ENCODE data around the gene CTNNA1. TPM values are rescaled to one million over a fixed set of nuclear protein-coding genes. Genes with fewer than 3 reads are reported as not detected.

CTNNA1 gene
- total and polyA plus RNA-seq, 4 donors, result 208 to 295 (median 253) TPM

DNA sequence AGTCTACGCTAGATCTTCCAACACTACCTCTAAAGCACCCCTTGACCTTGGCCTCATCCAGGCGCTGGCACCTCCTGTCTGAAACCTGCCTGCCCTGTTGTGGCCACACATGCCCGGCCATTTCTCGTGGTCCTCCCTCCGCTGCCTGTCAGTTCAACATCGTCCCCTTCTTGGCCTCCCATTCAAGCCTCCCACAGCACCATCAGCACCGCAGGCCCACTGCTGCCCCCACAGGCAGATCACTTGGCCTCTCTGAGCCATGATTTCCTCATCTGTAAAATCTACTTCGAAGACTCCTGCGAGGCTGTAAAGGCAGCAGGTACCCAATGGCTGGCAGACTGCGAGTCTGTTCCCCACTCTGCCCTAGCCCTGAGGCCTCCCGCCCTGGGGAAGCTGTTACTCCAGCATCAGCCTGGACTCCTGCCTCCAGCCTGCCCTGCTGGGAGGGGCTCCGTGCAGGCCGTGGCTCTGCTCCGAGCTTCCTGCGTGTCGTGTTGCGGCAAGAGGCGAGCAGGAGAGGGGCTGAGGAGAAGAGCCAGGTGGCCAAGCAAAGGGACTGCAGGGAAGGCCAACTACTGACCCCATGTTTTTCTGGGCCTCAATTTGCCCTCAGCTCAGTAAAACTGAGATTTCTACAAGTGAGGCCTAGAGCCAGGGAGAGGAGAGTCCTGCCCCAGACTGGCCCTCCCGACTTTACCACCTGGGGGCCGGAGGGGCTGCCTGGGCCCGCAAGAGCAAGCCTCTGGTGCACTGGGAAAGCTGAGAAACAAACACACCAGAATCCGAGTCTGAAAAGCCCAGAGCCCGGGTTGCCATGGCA, 192.4 kb downstream of the CTNNA1 start:
- peaks cover 44% of the 10 kb centered on the region for H3K36me3 ChIP-seq (ENCODE audit: control insufficient read depth, insufficient read depth, low read length)
- no peaks in the 10 kb centered on the region for H3K9me3 ChIP-seq (ENCODE audit: control insufficient read depth, insufficient read depth, low read length)
- no peaks in the 10 kb centered on the region for H3K27me3 ChIP-seq (ENCODE audit: control insufficient read depth, insufficient read depth, low read length)
- H3K4me3 ChIP-seq (ENCODE audit: low read depth, low read length), result no peak overlapping the region
- DNase-seq (ENCODE audit: low read depth in 4 of 6, low spot score in 6 of 6), result peak in 4 of 6 donors; percentile 68 to 94 (median 86)
- H3K4me1 ChIP-seq (ENCODE audit: control insufficient read depth, insufficient read depth, low read length), result peaks cover 81% of the 10 kb centered on the region
- peak overlapping the region; percentile 75 for H3K27ac ChIP-seq (ENCODE audit: low read depth, low read length)
- 41% methylated on average over 23 of the region's 23 CpGs for WGBS (ENCODE audit: insufficient coverage)

DNA sequence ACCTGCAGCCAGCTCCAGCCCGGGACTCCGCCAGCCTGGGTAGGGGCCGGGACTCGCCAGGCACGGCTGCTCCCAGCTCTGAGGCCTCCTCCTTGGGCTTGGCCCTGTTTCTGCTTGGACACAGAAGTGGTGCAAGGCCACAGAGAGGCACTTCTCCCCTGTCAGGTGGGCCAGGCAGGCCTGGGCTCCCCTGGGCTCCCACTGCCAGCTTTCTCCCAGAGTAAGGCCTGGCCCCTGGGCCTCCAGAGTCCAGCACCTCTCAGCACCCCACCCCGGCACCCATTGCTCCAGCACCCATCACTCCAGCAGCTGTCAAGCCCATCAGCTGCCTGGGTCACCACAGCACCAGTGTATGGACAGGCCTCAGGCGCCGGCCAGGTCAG, 193.0 kb downstream of the CTNNA1 start:
- no peaks in the 10 kb centered on the region for H3K27me3 ChIP-seq (ENCODE audit: control insufficient read depth, insufficient read depth, low read length)
- peaks cover 87% of the 10 kb centered on the region for H3K4me1 ChIP-seq (ENCODE audit: control insufficient read depth, insufficient read depth, low read length)
- 35% methylated on average over 8 of the region's 8 CpGs for WGBS (ENCODE audit: insufficient coverage)
- DNase-seq (ENCODE audit: low read depth in 4 of 6, low spot score in 6 of 6), result no peak
- H3K36me3 ChIP-seq (ENCODE audit: control insufficient read depth, insufficient read depth, low read length), result peaks cover 49% of the 10 kb centered on the region
- peak overlapping the region; percentile 75 for H3K27ac ChIP-seq (ENCODE audit: low read depth, low read length)
- no peaks in the 10 kb centered on the region for H3K9me3 ChIP-seq (ENCODE audit: control insufficient read depth, insufficient read depth, low read length)
- no peak overlapping the region for H3K4me3 ChIP-seq (ENCODE audit: low read depth, low read length)

DNA sequence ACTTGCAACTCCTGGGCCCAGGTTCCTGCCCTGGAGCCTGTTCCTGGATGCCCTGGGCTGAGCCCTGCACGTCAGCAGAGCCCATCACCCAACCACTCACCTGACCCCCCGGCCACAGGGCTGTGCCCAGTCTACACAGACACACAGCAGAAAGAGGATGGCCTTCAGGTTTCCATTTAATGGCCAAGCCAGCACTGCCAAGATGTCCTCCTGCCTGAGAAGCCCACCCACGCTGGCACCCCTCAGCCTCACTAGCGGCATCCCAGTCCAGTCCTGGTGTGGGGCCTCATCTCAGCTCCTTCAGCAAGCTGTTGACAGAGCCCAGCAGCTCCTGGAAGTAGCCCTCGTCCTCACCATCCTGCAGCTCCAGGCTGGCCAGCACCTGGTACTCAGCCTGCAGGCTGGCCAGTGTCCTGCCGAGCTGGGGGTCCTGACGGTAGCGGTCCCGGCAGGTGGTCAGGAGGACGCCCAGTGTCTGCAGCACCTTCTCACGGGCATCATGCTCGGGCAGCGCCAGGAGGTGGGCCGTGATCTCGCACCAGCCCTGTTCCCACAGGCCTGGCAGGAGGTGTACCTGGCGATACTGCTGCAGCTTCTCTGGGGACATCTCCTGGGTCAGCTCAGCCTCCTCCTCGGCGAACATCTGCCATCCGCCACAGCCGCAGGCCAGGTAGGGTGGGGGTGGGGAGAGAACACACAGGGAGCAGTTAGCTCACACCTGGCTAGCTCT, 193.8 kb downstream of the CTNNA1 start:
- no peaks in the 10 kb centered on the region for H3K27me3 ChIP-seq (ENCODE audit: control insufficient read depth, insufficient read depth, low read length)
- H3K4me1 ChIP-seq (ENCODE audit: control insufficient read depth, insufficient read depth, low read length), result peaks cover 94% of the 10 kb centered on the region

DNA sequence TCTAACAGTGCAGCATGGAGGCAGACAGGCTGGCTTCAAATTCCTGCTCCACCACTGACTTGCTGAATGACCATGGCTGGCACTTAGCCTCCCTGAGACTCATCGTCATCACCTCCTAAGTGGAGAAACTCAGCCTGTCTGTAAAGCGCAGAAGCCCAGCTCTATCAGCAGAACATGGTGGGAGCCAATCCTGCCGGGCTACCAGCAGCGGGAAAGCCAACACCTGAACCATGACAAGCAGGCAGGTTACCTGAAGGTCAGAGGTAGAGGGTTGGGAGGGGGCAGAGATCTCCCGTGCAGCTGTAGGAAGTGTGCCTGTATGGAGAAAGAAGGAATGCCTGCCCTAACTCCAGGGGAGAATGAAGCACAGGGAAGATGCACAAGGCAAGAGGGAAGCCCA, 194.6 kb downstream of the CTNNA1 start:
- Histone ChIP-seq H3K36me3 (ENCODE audit: control insufficient read depth, insufficient read depth, low read length) (peaks cover 49% of the 10 kb centered on the region), H3K4me1 (ENCODE audit: control insufficient read depth, insufficient read depth, low read length) (peaks cover 100% of the 10 kb centered on the region), H3K4me3 (ENCODE audit: low read depth, low read length) (no peak overlapping the region), H3K27me3 (ENCODE audit: control insufficient read depth, insufficient read depth, low read length) (no peaks in the 10 kb centered on the region), H3K9me3 (ENCODE audit: control insufficient read depth, insufficient read depth, low read length) (no peaks in the 10 kb centered on the region), H3K27ac (ENCODE audit: low read depth, low read length) (no peak overlapping the region)
- no peak for DNase-seq (ENCODE audit: low read depth in 4 of 6, low spot score in 6 of 6)
- WGBS (ENCODE audit: insufficient coverage), result 93% methylated on average over 5 of the region's 5 CpGs

More for the DNA sequence above, 193.8 kb downstream of the CTNNA1 start:
- Histone ChIP-seq H3K9me3 (ENCODE audit: control insufficient read depth, insufficient read depth, low read length) (no peaks in the 10 kb centered on the region), H3K27ac (ENCODE audit: low read depth, low read length) (no peak overlapping the region), H3K4me3 (ENCODE audit: low read depth, low read length) (no peak overlapping the region), H3K36me3 (ENCODE audit: control insufficient read depth, insufficient read depth, low read length) (peaks cover 50% of the 10 kb centered on the region)
- WGBS (ENCODE audit: insufficient coverage), result 93% methylated on average over 15 of the region's 20 CpGs
- no peak for DNase-seq (ENCODE audit: low read depth in 4 of 6, low spot score in 6 of 6)

DNA sequence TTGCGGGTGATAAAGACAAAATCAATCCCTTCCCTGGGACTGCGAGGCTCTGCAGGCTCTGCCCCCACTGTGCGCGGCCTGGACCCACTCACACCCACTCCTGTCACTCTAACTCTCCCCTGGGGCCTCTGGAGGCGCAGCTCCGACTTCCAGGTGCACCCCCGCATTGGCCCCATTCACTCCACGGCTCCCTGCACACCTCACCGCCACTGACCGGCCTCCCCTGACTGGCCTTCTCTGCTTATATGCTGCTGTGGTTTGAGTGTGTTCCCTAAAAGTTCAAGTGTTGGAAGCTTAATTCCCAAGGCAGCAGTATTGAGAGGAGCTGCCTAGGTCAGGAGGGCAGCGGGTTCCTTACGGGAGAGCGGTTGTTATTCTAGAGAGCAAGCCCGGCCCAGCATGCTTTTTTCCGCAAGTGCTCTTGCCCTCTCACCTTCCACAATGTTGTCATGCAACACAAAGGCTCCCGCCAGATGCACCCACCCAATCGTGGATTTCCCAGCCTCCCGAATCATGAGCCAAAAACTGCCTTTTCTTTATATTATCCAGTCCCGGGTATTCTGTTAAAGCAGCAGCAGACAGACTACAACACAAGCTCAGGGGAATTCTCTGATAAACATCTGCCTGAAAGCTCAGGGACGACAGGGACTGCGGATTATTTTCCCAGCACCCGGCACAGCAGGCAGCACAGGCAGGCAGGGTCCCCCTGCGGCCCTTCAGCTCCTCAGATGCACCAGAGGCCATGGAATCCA, 195.4 kb downstream of the CTNNA1 start:
- Histone ChIP-seq H3K9me3 (ENCODE audit: control insufficient read depth, insufficient read depth, low read length) (no peaks in the 10 kb centered on the region), H3K27ac (ENCODE audit: low read depth, low read length) (peak overlapping the region; percentile 33), H3K36me3 (ENCODE audit: control insufficient read depth, insufficient read depth, low read length) (peaks cover 45% of the 10 kb centered on the region), H3K4me3 (ENCODE audit: low read depth, low read length) (no peak overlapping the region), H3K27me3 (ENCODE audit: control insufficient read depth, insufficient read depth, low read length) (no peaks in the 10 kb centered on the region), H3K4me1 (ENCODE audit: control insufficient read depth, insufficient read depth, low read length) (peaks cover 100% of the 10 kb centered on the region)
- peak in 2 of 6 donors; percentile 67 to 68 for DNase-seq (ENCODE audit: low read depth in 4 of 6, low spot score in 6 of 6)
- 49% methylated on average over 17 of the region's 23 CpGs for WGBS (ENCODE audit: insufficient coverage)

DNA sequence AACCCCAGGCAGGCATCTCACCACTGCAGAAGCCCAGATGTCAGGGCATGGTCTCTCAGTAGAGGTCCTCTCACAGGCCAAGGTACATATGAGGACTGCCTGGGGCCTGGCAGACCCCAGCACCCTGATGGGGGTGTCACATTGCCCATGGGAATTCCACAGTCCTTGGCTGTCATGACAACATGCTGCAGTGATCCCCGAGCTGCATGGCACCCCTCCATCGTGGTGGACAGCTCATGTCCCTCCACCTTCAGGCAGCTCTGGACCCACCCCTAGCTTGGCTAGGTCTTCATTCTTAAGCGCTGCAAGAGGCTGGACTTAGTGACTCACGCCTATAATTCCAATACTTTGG, 196.0 kb downstream of the CTNNA1 start:
- Histone ChIP-seq H3K4me3 (ENCODE audit: low read depth, low read length) (no peak overlapping the region), H3K9me3 (ENCODE audit: control insufficient read depth, insufficient read depth, low read length) (no peaks in the 10 kb centered on the region), H3K36me3 (ENCODE audit: control insufficient read depth, insufficient read depth, low read length) (peaks cover 40% of the 10 kb centered on the region), H3K4me1 (ENCODE audit: control insufficient read depth, insufficient read depth, low read length) (peaks cover 100% of the 10 kb centered on the region), H3K27ac (ENCODE audit: low read depth, low read length) (peak overlapping the region; percentile 29), H3K27me3 (ENCODE audit: control insufficient read depth, insufficient read depth, low read length) (no peaks in the 10 kb centered on the region)
- 66% methylated on average over 4 of the region's 4 CpGs for WGBS (ENCODE audit: insufficient coverage)
- DNase-seq (ENCODE audit: low read depth in 4 of 6, low spot score in 6 of 6), result no peak

DNA sequence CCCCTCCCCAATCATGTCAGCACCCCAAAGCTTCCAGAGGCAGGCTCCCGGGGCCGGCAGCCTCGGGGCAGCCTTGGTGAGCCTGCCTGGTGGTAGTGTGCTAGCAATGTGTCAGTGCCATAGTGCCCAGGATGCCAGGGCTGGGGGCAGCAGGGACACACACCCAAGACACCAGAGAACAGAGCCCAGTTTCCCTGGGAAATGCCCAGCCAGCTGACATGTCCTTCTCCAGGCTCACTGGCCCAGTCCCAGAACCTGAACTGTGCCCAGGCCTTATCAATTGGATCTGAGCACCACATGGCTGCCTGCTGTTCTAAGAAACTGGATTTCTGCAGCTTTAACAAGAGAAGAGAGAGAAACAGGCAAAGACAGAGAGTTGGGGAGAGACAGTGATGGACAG, 196.8 kb downstream of the CTNNA1 start:
- no peaks in the 10 kb centered on the region for H3K9me3 ChIP-seq (ENCODE audit: control insufficient read depth, insufficient read depth, low read length)
- no peak overlapping the region for H3K4me3 ChIP-seq (ENCODE audit: low read depth, low read length)
- peak overlapping the region; percentile 72 for H3K27ac ChIP-seq (ENCODE audit: low read depth, low read length)
- peaks cover 100% of the 10 kb centered on the region for H3K4me1 ChIP-seq (ENCODE audit: control insufficient read depth, insufficient read depth, low read length)
- no CpG with 5 or more reads among the region's 3 CpGs for WGBS (ENCODE audit: insufficient coverage)
- peaks cover 32% of the 10 kb centered on the region for H3K36me3 ChIP-seq (ENCODE audit: control insufficient read depth, insufficient read depth, low read length)
- no peaks in the 10 kb centered on the region for H3K27me3 ChIP-seq (ENCODE audit: control insufficient read depth, insufficient read depth, low read length)
- peak in 2 of 6 donors; percentile 32 to 61 for DNase-seq (ENCODE audit: low read depth in 4 of 6, low spot score in 6 of 6)

DNA sequence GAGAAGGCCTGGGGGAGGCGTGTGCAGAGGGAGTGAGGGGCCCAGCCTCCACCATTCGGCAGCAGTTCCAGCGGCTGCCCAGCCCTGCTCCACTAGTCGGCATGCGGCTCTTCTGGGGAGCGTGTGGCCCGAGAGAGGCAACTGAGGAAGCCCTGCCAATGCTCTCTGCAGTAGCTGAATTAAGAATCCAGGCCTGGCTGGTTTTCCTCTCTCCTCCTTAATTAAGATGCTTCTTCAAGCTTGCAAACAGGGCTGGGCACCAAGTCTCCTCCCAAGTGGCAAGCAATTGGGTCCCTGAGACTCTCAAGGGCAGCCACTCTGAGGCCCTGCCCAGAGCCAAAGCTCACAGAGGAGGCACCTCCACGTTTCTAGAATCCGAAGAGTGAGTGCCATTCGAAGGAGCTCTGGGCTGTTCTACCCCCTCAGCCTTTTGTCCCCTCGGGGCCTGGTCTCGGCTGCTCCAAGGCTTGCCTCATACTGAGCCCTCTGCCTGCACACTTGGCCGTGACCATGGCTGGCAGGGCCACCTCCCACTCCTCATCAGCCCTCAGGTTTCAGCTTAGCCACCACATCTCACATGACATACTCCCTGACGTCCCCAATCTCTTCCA, 197.3 kb downstream of the CTNNA1 start:
- WGBS (ENCODE audit: insufficient coverage), result 58% methylated on average over 14 of the region's 14 CpGs
- peak in 2 of 6 donors; percentile 42 to 81 for DNase-seq (ENCODE audit: low read depth in 4 of 6, low spot score in 6 of 6)
- H3K27me3 ChIP-seq (ENCODE audit: control insufficient read depth, insufficient read depth, low read length), result no peaks in the 10 kb centered on the region
- H3K27ac ChIP-seq (ENCODE audit: low read depth, low read length), result peak overlapping the region; percentile 72
- H3K4me1 ChIP-seq (ENCODE audit: control insufficient read depth, insufficient read depth, low read length), result peaks cover 100% of the 10 kb centered on the region
- H3K4me3 ChIP-seq (ENCODE audit: low read depth, low read length), result no peak overlapping the region
- peaks cover 31% of the 10 kb centered on the region for H3K36me3 ChIP-seq (ENCODE audit: control insufficient read depth, insufficient read depth, low read length)
- H3K9me3 ChIP-seq (ENCODE audit: control insufficient read depth, insufficient read depth, low read length), result no peaks in the 10 kb centered on the region
